Measurements from ENCODE around the gene SPI1.

- TF ChIP-seq YY1 (IDR thresholded peaks at IDR 0.05; ENCODE audit: insufficient read depth, insufficient read length) (no peak), ZNF274 (IDR thresholded peaks at IDR 0.05; ENCODE audit: low read depth, low read length) (no peak), SUZ12 (IDR thresholded peaks at IDR 0.05; ENCODE audit: extremely low read depth, insufficient read depth, insufficient read length) (no peak)
These were observed 52.1 kb downstream of the SPI1 start for GRCh38 chr11:47326198-47326597.

All from NT2/D1 (cell line).